ENCODE data around the gene MED25. TPM values are rescaled to one million over a fixed set of nuclear protein-coding genes. Genes with fewer than 3 reads are reported as not detected.

MED25 gene
- total RNA-seq, 1 donor from 2014 or later = 72.2 TPM

- no peaks in the 10 kb centered on the region for H3K36me3 ChIP-seq (ENCODE audit: insufficient read depth, low read length)
- no peaks in the 10 kb centered on the region for H3K27me3 ChIP-seq (ENCODE audit: insufficient read depth, low read length)
- no peak overlapping the region for H3K4me3 Mint-ChIP-seq (ENCODE audit: unreplicated experiment)
- no peaks in the 10 kb centered on the region for H3K79me2 ChIP-seq (ENCODE audit: insufficient read depth, low read length)
- FAIRE-seq (no peak), DNase-seq (ENCODE audit: low read depth) (no peak)
- H3K27ac ChIP-seq (ENCODE audit: low read depth, low read length) = no peak overlapping the region
- H4K20me1 ChIP-seq (ENCODE audit: insufficient read depth, low read length) = peaks cover 9% of the 10 kb centered on the region
- no peak overlapping the region for H3K9ac ChIP-seq (ENCODE audit: low read length)
- no peaks in the 10 kb centered on the region for H3K27me3 Mint-ChIP-seq (ENCODE audit: low read depth, unreplicated experiment)
- H3K9me3 Mint-ChIP-seq (ENCODE audit: unreplicated experiment) = no peaks in the 10 kb centered on the region
- peaks cover 5% of the 10 kb centered on the region for H3K4me1 Mint-ChIP-seq (ENCODE audit: low read depth, unreplicated experiment)
- no peak overlapping the region for H2AFZ ChIP-seq (ENCODE audit: low read depth, low read length)
- H3K4me2 ChIP-seq (ENCODE audit: low read length) = no peak overlapping the region
- H3K4me3 ChIP-seq (ENCODE audit: insufficient read depth, low read depth, low read length) = no peak overlapping the region
- peaks cover 20% of the 10 kb centered on the region for H3K4me1 ChIP-seq (ENCODE audit: insufficient read depth, low read length)
- H3K36me3 Mint-ChIP-seq (ENCODE audit: low read depth, unreplicated experiment) = peaks cover 5% of the 10 kb centered on the region
- TF ChIP-seq CTCF (IDR thresholded peaks at IDR 0.05; ENCODE audit: insufficient read depth, low read depth, low read length) = no peak
- no peak for TF ChIP-seq EZH2 (IDR thresholded peaks at IDR 0.05; ENCODE audit: insufficient read depth, low read length)
- no peak overlapping the region for H3K27ac Mint-ChIP-seq (ENCODE audit: unreplicated experiment)
- no peaks in the 10 kb centered on the region for H3K9me3 ChIP-seq (ENCODE audit: insufficient read depth, low read depth, low read length)
Measured at GRCh38 chr19:49811328-49811727, 6.8 kb upstream of the MED25 start.

- no peaks in the 10 kb centered on the region for H3K9me3 ChIP-seq (ENCODE audit: insufficient read depth, low read depth, low read length)
- FAIRE-seq = no peak
- no peaks in the 10 kb centered on the region for H3K27me3 Mint-ChIP-seq (ENCODE audit: low read depth, unreplicated experiment)
- peaks cover 25% of the 10 kb centered on the region for H3K4me1 ChIP-seq (ENCODE audit: insufficient read depth, low read length)
- no peaks in the 10 kb centered on the region for H3K36me3 ChIP-seq (ENCODE audit: insufficient read depth, low read length)
- peak overlapping the region; percentile 86 for H3K4me3 ChIP-seq (ENCODE audit: insufficient read depth, low read depth, low read length)
- no peak for DNase-seq (ENCODE audit: low read depth)
- H3K36me3 Mint-ChIP-seq (ENCODE audit: low read depth, unreplicated experiment) = peaks cover 5% of the 10 kb centered on the region
- peak overlapping the region; percentile 58 for H3K27ac Mint-ChIP-seq (ENCODE audit: unreplicated experiment)
- H3K27me3 ChIP-seq (ENCODE audit: insufficient read depth, low read length) = no peaks in the 10 kb centered on the region
- H3K4me3 Mint-ChIP-seq (ENCODE audit: unreplicated experiment) = peak overlapping the region; percentile 92
- H2AFZ ChIP-seq (ENCODE audit: low read depth, low read length) = peak overlapping the region; percentile 88
- peak overlapping the region; percentile 93 for H3K27ac ChIP-seq (ENCODE audit: low read depth, low read length)
- TF ChIP-seq EZH2 (IDR thresholded peaks at IDR 0.05; ENCODE audit: insufficient read depth, low read length) (no peak), CTCF (IDR thresholded peaks at IDR 0.05; ENCODE audit: insufficient read depth, low read depth, low read length) (no peak)
- no peaks in the 10 kb centered on the region for H3K79me2 ChIP-seq (ENCODE audit: insufficient read depth, low read length)
- no peaks in the 10 kb centered on the region for H3K9me3 Mint-ChIP-seq (ENCODE audit: unreplicated experiment)
- peaks cover 5% of the 10 kb centered on the region for H3K4me1 Mint-ChIP-seq (ENCODE audit: low read depth, unreplicated experiment)
- peak overlapping the region; percentile 91 for H3K9ac ChIP-seq (ENCODE audit: low read length)
- H3K4me2 ChIP-seq (ENCODE audit: low read length) = peak overlapping the region; percentile 87
- peaks cover 9% of the 10 kb centered on the region for H4K20me1 ChIP-seq (ENCODE audit: insufficient read depth, low read length)
Measured at GRCh38 chr19:49812452-49812996, 5.6 kb upstream of the MED25 start.
